ENCODE data around the gene NFKBIZ.

Gene NFKBIZ, protein sequence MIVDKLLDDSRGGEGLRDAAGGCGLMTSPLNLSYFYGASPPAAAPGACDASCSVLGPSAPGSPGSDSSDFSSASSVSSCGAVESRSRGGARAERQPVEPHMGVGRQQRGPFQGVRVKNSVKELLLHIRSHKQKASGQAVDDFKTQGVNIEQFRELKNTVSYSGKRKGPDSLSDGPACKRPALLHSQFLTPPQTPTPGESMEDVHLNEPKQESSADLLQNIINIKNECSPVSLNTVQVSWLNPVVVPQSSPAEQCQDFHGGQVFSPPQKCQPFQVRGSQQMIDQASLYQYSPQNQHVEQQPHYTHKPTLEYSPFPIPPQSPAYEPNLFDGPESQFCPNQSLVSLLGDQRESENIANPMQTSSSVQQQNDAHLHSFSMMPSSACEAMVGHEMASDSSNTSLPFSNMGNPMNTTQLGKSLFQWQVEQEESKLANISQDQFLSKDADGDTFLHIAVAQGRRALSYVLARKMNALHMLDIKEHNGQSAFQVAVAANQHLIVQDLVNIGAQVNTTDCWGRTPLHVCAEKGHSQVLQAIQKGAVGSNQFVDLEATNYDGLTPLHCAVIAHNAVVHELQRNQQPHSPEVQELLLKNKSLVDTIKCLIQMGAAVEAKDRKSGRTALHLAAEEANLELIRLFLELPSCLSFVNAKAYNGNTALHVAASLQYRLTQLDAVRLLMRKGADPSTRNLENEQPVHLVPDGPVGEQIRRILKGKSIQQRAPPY

DNA sequence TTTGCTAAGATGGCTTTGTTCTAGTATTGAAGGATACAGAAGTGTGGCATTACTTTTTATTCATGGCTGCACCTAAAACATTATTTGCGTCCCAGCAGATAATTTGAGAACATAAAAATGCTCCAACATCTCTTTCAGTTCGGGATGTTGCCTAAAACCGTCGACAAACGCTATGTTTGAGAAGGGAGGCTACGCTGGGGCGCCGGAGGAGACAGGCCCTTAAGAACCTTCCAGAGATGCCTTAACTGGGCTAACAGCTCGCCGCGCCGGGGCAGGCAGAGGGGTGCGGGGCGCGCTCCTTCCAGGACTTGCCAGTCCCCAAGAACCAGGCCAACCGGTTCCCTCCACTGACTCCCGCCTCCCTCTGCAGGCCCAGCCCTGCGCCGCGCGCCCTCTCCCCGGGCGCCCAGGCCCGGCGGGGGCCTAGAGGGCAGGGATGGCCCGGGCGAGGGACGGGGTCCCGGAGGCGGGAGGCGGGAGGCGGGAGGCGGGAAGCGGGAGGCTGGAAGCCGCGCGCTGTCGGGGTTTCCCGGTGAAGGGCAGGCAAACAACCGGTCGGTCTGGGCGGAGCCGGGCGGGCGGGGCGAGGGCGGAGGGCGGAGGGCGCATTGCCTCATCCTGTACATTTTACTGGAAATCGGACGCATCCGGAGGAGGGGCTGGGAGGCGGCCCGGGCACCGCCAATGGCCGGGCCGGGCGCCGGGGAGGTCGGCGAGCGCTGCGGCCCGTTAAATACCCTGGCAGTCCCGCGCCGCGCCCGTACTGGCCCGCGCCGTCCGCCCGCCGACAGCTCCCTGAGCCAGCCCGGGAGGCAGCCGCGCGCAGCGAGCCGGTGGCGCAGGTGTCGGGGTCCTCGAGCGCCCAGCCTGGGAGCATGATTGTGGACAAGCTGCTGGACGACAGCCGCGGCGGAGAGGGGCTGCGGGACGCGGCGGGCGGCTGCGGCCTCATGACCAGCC, at the start of gene NFKBIZ:
TSS of gene NFKBIZ (plus strand) at position 761 of the 960 bp plus-strand sequence. CDS start at position 876, 115 bp downstream.
- Histone ChIP-seq H3K4me3 (ENCODE audit: low read depth, low read length) (peak within 1 kb of the TSS; percentile 57), H3K27ac (peak within 1 kb of the TSS; percentile 50), H3K27me3 (ENCODE audit: insufficient read depth, low read depth, severe bottlenecking) (no peaks in the 10 kb centered on the region), H3K9me3 (ENCODE audit: severe bottlenecking) (no peaks in the 10 kb centered on the region), H3K36me3 (peaks cover 12% of the 10 kb centered on the region)
- TF ChIP-seq, protein P1, sequence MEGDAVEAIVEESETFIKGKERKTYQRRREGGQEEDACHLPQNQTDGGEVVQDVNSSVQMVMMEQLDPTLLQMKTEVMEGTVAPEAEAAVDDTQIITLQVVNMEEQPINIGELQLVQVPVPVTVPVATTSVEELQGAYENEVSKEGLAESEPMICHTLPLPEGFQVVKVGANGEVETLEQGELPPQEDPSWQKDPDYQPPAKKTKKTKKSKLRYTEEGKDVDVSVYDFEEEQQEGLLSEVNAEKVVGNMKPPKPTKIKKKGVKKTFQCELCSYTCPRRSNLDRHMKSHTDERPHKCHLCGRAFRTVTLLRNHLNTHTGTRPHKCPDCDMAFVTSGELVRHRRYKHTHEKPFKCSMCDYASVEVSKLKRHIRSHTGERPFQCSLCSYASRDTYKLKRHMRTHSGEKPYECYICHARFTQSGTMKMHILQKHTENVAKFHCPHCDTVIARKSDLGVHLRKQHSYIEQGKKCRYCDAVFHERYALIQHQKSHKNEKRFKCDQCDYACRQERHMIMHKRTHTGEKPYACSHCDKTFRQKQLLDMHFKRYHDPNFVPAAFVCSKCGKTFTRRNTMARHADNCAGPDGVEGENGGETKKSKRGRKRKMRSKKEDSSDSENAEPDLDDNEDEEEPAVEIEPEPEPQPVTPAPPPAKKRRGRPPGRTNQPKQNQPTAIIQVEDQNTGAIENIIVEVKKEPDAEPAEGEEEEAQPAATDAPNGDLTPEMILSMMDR (IDR thresholded peaks at IDR 0.05; ENCODE audit: low read depth, low read length), result no peak
- peak; percentile 90 for DNase-seq

DNA sequence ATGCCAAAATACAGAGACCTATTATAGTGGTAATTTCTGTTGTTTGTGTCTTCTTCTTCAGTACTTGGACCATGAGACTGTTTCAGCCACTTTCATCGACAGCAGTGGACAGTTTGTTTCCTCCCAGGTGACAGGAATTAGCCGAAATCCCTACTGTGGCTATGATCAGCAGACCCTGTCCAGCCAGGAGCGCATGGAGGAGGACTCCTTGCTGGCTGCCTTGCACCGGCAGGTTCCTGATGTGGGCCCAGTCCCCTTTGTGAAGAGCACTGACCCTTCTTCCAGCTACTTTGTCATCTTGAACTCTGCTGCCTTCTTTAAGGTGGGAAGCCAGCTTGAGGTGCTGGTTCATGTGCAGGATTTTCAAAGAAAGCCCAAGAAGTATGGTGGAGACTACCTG, 48.1 kb upstream of the NFKBIZ start:
- Histone ChIP-seq H3K27me3 (ENCODE audit: insufficient read depth, low read depth, severe bottlenecking) (no peaks in the 10 kb centered on the region), H3K9me3 (ENCODE audit: severe bottlenecking) (no peaks in the 10 kb centered on the region), H3K36me3 (no peaks in the 10 kb centered on the region; the same call in 1 of the 2 replicates), H3K27ac (no peak overlapping the region), H3K4me3 (ENCODE audit: low read depth, low read length) (no peak overlapping the region)
- no peak for DNase-seq
- TF ChIP-seq, protein P1 (IDR thresholded peaks at IDR 0.05; ENCODE audit: low read depth, low read length), result no peak

DNA sequence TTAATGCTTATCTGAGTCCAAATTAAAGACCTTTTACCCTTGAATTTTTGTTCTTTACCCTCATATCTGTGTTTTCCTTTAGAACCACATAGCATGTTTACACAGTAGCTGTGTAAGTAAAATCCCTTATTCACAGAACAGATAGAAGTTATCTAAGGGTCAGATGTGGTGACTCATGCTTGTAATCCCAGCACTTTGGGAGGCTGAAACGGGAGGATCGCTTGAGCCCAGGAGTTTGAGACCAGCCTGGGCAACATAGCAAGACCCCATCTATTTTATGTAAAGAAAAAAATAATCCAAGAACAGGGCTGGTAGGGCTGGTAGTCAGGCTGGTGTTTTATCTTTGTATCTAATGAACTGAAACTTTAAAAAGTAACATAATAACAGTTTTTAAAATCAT, 47.1 kb upstream of the NFKBIZ start:
- DNase-seq, result no peak
- no peaks in the 10 kb centered on the region for H3K9me3 ChIP-seq (ENCODE audit: severe bottlenecking)
- H3K27me3 ChIP-seq (ENCODE audit: insufficient read depth, low read depth, severe bottlenecking), result no peaks in the 10 kb centered on the region
- H3K27ac ChIP-seq, result no peak overlapping the region
- no peak overlapping the region for H3K4me3 ChIP-seq (ENCODE audit: low read depth, low read length)
- TF ChIP-seq, protein P1 (IDR thresholded peaks at IDR 0.05; ENCODE audit: low read depth, low read length), result no peak
- no peaks in the 10 kb centered on the region; the same call in 1 of the 2 replicates for H3K36me3 ChIP-seq

DNA sequence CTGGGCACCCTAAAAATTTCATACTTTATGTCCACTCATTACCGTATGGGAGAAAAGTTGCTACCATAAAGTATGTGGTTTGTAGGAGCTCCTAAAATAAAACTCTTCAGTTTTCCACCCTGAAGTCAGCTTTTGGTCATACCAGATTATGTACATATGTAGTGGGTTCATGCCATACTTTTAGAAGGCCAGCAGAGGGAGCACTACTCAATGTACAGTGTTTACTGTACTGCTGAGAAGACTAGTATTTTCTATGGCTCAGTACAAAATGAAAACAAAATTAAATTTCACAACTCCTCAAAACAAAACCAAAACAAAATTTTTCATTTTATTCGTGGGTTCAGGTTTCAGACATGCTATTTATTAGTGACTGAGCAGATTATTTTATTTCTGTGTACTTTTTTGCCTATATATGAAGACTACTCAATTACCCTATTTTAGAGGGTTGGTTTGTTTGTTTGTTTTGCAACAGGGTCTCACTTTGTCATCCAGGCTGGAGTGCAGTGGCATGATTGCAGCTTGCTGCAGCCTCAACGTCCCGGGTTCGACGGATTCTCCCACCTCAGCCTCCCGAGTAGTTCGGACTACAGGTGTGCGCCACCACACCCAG, 46.0 kb upstream of the NFKBIZ start:
- peak; percentile 33 for DNase-seq

More for the DNA sequence above, 46.0 kb upstream of the NFKBIZ start:
- Histone ChIP-seq H3K4me3 (ENCODE audit: low read depth, low read length) (no peak overlapping the region), H3K9me3 (ENCODE audit: severe bottlenecking) (no peaks in the 10 kb centered on the region), H3K27me3 (ENCODE audit: insufficient read depth, low read depth, severe bottlenecking) (no peaks in the 10 kb centered on the region), H3K36me3 (no peaks in the 10 kb centered on the region; the same call in 1 of the 2 replicates), H3K27ac (no peak overlapping the region)
- TF ChIP-seq, protein P1 (IDR thresholded peaks at IDR 0.05; ENCODE audit: low read depth, low read length), result peak; percentile 56
